Astrocyte of the spinal cord (primary cell): ENCODE results near the gene UTP18.

Experiments used
- DNase-seq: peaks from one replicate; pipeline ENCODE4 v3.0.0; 2011; ENCODE audit warnings: low read depth, low spot score
- H3K4me3 ChIP-seq: 2 replicates; pipeline ENCODE4 v1.5.1; 2011; ENCODE audit warnings: low read depth, mild to moderate bottlenecking, low read length, moderate library complexity
- CTCF ChIP-seq: IDR thresholded peaks from 2 replicates; pipeline ENCODE4 v1.5.1; 2012; ENCODE audit warnings: low read depth, mild to moderate bottlenecking, low read length, inconsistent platforms
- in situ Hi-C: cut with HindIII; loops from 2 replicates; pipeline ENCODE4 v1.10.0; 2017; ENCODE audit warnings: low sequenced_read_pairs

UTP18 gene

GRCh38 chr17:51335006-51335590, 74.8 kb downstream of the UTP18 start:
- DNase-seq: no peak
- no peak overlapping the region for H3K4me3 ChIP-seq
- in situ Hi-C loops: no loop called here
- no peak for TF ChIP-seq CTCF

- no peak for TF ChIP-seq CTCF
- in situ Hi-C loops: no loop called here
- DNase-seq: no peak
- no peak overlapping the region for H3K4me3 ChIP-seq
These were observed 75.8 kb downstream of the UTP18 start for GRCh38 chr17:51335883-51336822.

- TF ChIP-seq CTCF: no peak
- no peak for DNase-seq
- in situ Hi-C loops: no loop called here
These were observed 81.1 kb downstream of the UTP18 start for GRCh38 chr17:51341457-51341856.

GRCh38 chr17:51342257-51342656, 81.9 kb downstream of the UTP18 start:
- no peak for DNase-seq
- no peak overlapping the region for H3K4me3 ChIP-seq
- TF ChIP-seq CTCF: no peak
- in situ Hi-C loops: no loop called here

More at GRCh38 chr17:51341457-51341856, 81.1 kb downstream of the UTP18 start:
- no peak overlapping the region for H3K4me3 ChIP-seq

GRCh38 chr17:51344532-51344931, 84.2 kb downstream of the UTP18 start:
- no peak for DNase-seq
- TF ChIP-seq CTCF: no peak
- H3K4me3 ChIP-seq: no peak overlapping the region
- in situ Hi-C loops: no loop called here

GRCh38 chr17:51346218-51346982, 86.1 kb downstream of the UTP18 start:
- TF ChIP-seq CTCF: no peak
- H3K4me3 ChIP-seq: no peak overlapping the region
- DNase-seq: no peak
- in situ Hi-C loops: no loop called here
